Measurements from ENCODE around the gene PTGDR2.

Gene PTGDR2

DNA sequence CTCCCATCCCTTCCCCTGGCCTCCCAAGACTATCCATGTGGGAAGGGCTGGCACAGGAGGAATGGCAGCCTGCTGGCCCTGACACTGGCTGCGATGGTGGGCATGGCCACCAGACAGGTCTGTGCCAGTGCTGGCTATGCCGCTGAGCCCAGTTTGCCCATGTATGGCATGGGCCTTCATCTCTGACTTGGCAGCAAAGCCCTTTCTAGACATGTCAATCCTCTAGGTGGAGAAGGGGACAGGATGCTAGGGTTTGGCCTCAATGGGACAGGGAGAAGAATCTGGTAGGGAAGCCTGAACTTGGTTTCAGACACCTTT, 20.4 kb upstream of the PTGDR2 start:
- Histone ChIP-seq H3K27ac (ENCODE audit: low read length) (no peak overlapping the region), H3K79me2 (ENCODE audit: low read length) (no peaks in the 10 kb centered on the region), H3K4me1 (ENCODE audit: low read length) (no peaks in the 10 kb centered on the region), H3K9ac (ENCODE audit: low read length) (no peak overlapping the region), H2AFZ (ENCODE audit: low read depth, low read length) (no peak overlapping the region), H3K4me2 (ENCODE audit: low read length) (no peak overlapping the region), H3K36me3 (replicated peaks; ENCODE audit: low read depth, low read length) (peaks cover 21% of the 10 kb centered on the region), H3K9me3 (ENCODE audit: insufficient read depth, low read length) (no peaks in the 10 kb centered on the region), H4K20me1 (ENCODE audit: insufficient read depth, low read length) (no peaks in the 10 kb centered on the region), H3K27me3 (ENCODE audit: low read depth, low read length) (no peaks in the 10 kb centered on the region), H3K4me3 (ENCODE audit: low read length) (no peak overlapping the region)
- TF ChIP-seq EZH2phosphoT487 (IDR thresholded peaks at IDR 0.05; ENCODE audit: low read depth), result no peak
- TF ChIP-seq, protein P1, sequence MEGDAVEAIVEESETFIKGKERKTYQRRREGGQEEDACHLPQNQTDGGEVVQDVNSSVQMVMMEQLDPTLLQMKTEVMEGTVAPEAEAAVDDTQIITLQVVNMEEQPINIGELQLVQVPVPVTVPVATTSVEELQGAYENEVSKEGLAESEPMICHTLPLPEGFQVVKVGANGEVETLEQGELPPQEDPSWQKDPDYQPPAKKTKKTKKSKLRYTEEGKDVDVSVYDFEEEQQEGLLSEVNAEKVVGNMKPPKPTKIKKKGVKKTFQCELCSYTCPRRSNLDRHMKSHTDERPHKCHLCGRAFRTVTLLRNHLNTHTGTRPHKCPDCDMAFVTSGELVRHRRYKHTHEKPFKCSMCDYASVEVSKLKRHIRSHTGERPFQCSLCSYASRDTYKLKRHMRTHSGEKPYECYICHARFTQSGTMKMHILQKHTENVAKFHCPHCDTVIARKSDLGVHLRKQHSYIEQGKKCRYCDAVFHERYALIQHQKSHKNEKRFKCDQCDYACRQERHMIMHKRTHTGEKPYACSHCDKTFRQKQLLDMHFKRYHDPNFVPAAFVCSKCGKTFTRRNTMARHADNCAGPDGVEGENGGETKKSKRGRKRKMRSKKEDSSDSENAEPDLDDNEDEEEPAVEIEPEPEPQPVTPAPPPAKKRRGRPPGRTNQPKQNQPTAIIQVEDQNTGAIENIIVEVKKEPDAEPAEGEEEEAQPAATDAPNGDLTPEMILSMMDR (IDR thresholded peaks at IDR 0.05; ENCODE audit: low read depth, low read length), result no peak

DNA sequence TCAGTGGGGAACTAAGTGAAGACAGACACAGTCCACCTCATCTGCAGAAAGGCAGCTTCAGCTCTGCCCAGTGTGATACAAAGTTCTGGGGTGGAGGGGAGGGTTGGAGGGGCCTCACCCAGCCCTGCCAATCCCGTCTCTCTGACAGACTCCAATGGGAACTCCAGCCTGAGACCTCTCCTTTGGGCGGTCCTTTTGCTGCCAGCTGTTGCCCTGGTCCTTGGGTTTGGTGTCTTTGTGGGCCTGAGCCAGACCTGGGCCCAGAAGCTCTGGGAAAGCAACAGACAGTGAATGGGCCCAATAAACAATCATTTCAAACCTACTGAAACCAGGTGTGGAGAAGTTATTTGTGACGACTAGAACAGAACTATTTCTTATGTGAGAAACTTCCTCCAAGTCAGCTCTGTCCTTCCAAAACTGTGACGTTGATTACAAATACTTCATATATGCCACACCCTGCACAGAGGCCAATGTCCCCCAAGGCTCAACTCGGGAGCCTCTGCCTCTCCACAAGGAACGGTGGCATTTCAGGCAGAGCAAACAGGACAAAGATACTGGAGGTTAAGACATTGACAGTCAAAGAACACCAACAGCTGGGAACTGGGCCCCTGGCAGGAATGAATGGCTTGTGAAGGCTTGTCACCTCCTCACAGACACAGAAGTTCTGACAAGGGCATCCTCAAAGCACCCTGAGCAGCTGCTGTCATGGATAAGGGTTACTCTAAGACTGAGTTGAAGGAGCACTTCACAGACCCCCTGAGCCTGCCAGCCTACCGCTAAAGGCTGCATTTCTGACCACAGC, 19.8 kb upstream of the PTGDR2 start:
- H2AFZ ChIP-seq (ENCODE audit: low read depth, low read length), result no peak overlapping the region
- no peaks in the 10 kb centered on the region for H4K20me1 ChIP-seq (ENCODE audit: insufficient read depth, low read length)
- H3K79me2 ChIP-seq (ENCODE audit: low read length), result no peaks in the 10 kb centered on the region
- H3K36me3 ChIP-seq (replicated peaks; ENCODE audit: low read depth, low read length), result peaks cover 17% of the 10 kb centered on the region
- H3K9ac ChIP-seq (ENCODE audit: low read length), result no peak overlapping the region
- H3K4me3 ChIP-seq (ENCODE audit: low read length), result no peak overlapping the region
- no peaks in the 10 kb centered on the region for H3K4me1 ChIP-seq (ENCODE audit: low read length)
- H3K27ac ChIP-seq (ENCODE audit: low read length), result no peak overlapping the region
- TF ChIP-seq, protein P1 (IDR thresholded peaks at IDR 0.05; ENCODE audit: low read depth, low read length), result no peak
- no peak for TF ChIP-seq EZH2phosphoT487 (IDR thresholded peaks at IDR 0.05; ENCODE audit: low read depth)
- no peaks in the 10 kb centered on the region for H3K9me3 ChIP-seq (ENCODE audit: insufficient read depth, low read length)
- H3K4me2 ChIP-seq (ENCODE audit: low read length), result no peak overlapping the region
- H3K27me3 ChIP-seq (ENCODE audit: low read depth, low read length), result no peaks in the 10 kb centered on the region

DNA sequence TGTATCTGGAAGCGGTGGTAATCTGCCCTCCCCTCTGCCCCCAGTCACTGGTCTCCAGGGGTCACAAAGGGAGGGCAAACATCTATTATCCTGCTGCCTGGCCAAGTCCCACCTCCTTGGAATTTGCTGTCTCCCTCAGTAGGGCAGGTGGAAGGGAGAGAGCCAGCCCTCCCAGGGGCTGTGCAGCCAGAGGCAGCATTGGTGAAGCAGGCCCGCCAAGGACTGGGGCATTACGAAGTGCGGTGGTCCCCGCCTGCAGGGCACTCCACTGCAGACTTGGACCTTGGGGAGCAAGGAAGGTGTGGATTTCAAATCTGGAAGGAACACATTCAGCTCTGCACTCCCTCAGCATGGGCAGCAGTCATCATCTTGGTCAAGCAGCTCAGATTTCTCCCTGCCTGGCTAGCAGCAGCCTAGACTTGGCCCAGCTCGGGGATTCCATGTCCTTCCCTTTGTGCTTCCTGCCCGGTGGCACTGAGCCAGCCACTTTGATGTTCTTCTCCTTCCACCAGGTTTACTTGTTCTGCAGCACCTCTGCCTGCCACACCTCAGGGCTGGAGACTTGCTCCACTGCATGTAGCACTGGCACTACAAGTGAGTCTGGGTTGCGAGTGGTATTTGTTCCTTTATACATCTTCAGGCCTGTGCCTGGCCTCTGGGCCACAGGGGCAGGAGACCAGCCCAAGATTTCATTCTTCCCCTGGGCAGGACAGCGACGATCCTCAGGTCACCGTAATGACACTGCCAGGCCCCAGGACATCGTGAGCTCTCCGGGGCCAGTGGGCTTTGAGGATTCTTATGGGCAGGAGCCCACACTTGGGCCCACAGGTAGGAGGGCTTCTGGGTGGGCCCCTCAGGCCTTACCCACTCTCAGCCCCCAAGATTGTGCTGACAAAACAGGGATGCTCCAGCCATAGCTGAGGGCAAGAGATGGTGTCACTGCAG, 18.9 kb upstream of the PTGDR2 start:
- TF ChIP-seq, protein P1 (IDR thresholded peaks at IDR 0.05; ENCODE audit: low read depth, low read length), result no peak
- TF ChIP-seq EZH2phosphoT487 (IDR thresholded peaks at IDR 0.05; ENCODE audit: low read depth), result no peak
- no peak overlapping the region for H3K4me3 ChIP-seq (ENCODE audit: low read length)

DNA sequence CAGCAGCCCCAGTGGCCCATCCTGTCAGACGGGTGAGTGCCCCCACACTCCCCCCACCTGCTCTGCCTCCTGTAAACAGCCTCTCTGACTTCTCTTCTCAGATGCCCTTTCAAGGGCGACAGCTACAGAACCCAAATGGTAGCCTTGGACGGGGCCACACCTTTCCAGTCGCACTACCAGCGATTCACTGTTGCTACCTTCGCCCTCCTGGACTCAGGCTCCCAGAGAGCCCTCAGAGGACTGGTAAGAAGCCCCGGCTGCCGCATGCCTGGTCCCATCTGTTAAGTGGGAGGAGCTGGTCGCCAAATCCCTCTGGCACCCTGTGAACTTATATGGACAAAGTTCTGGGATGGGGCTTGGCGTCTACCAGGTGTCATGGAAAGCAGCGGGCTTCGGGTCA, 17.8 kb upstream of the PTGDR2 start:
- H3K4me1 ChIP-seq (ENCODE audit: low read length), result no peaks in the 10 kb centered on the region
- no peak overlapping the region for H2AFZ ChIP-seq (ENCODE audit: low read depth, low read length)
- H3K9me3 ChIP-seq (ENCODE audit: insufficient read depth, low read length), result no peaks in the 10 kb centered on the region
- H4K20me1 ChIP-seq (ENCODE audit: insufficient read depth, low read length), result no peaks in the 10 kb centered on the region
- no peak overlapping the region for H3K4me2 ChIP-seq (ENCODE audit: low read length)
- H3K4me3 ChIP-seq (ENCODE audit: low read length), result no peak overlapping the region
- TF ChIP-seq EZH2phosphoT487 (IDR thresholded peaks at IDR 0.05; ENCODE audit: low read depth), result no peak
- TF ChIP-seq, protein P1 (IDR thresholded peaks at IDR 0.05; ENCODE audit: low read depth, low read length), result no peak
- H3K27ac ChIP-seq (ENCODE audit: low read length), result no peak overlapping the region
- no peaks in the 10 kb centered on the region for H3K79me2 ChIP-seq (ENCODE audit: low read length)
- peaks cover 11% of the 10 kb centered on the region for H3K36me3 ChIP-seq (replicated peaks; ENCODE audit: low read depth, low read length)
- no peak overlapping the region for H3K9ac ChIP-seq (ENCODE audit: low read length)
- H3K27me3 ChIP-seq (ENCODE audit: low read depth, low read length), result no peaks in the 10 kb centered on the region

More for the DNA sequence above, 18.9 kb upstream of the PTGDR2 start:
- Histone ChIP-seq H3K4me1 (ENCODE audit: low read length) (no peaks in the 10 kb centered on the region), H3K9me3 (ENCODE audit: insufficient read depth, low read length) (no peaks in the 10 kb centered on the region), H3K9ac (ENCODE audit: low read length) (no peak overlapping the region), H3K4me2 (ENCODE audit: low read length) (no peak overlapping the region), H2AFZ (ENCODE audit: low read depth, low read length) (no peak overlapping the region), H4K20me1 (ENCODE audit: insufficient read depth, low read length) (no peaks in the 10 kb centered on the region), H3K79me2 (ENCODE audit: low read length) (no peaks in the 10 kb centered on the region), H3K27ac (ENCODE audit: low read length) (no peak overlapping the region), H3K36me3 (replicated peaks; ENCODE audit: low read depth, low read length) (peaks cover 17% of the 10 kb centered on the region), H3K27me3 (ENCODE audit: low read depth, low read length) (no peaks in the 10 kb centered on the region)

All from OCI-LY3 (cell line).